Measurements from ENCODE around the gene OR52E4.

DNA sequence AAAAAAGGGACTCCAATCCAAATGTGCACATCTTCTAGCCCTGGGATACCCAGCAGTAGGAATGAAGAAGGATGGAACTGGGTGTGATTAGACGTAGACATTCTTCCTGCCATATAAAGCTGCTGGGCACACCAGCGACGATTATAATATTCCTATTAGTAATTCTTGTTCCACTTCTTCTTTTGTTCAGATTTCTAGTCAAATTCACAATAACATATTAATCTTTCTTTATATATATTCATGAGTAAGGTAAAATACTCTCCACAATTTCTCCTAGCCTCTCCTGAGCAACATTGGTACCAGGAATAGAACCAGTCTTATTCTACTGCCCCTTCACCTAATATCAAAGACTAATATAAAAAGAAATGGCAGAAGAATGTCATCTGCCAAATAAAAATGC, 22.8 kb upstream of the OR52E4 start, which contains the start of gene OR52E8:
- no peak for TF ChIP-seq CTCF (IDR thresholded peaks at IDR 0.05; ENCODE audit: low read depth, low read length, missing input control)
- TF ChIP-seq JUND (IDR thresholded peaks at IDR 0.05), result no peak
- TF ChIP-seq, protein P1, sequence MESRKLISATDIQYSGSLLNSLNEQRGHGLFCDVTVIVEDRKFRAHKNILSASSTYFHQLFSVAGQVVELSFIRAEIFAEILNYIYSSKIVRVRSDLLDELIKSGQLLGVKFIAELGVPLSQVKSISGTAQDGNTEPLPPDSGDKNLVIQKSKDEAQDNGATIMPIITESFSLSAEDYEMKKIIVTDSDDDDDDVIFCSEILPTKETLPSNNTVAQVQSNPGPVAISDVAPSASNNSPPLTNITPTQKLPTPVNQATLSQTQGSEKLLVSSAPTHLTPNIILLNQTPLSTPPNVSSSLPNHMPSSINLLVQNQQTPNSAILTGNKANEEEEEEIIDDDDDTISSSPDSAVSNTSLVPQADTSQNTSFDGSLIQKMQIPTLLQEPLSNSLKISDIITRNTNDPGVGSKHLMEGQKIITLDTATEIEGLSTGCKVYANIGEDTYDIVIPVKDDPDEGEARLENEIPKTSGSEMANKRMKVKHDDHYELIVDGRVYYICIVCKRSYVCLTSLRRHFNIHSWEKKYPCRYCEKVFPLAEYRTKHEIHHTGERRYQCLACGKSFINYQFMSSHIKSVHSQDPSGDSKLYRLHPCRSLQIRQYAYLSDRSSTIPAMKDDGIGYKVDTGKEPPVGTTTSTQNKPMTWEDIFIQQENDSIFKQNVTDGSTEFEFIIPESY (IDR thresholded peaks at IDR 0.05), result no peak
- no peak for TF ChIP-seq REST (IDR thresholded peaks at IDR 0.05)
- no peak for TF ChIP-seq GABPA (IDR thresholded peaks at IDR 0.05 in 1 of 2, conservative IDR thresholded peaks at IDR 0.05 in 1 of 2)
- TF ChIP-seq EGR1 (IDR thresholded peaks at IDR 0.05; ENCODE audit: low read depth in 2 of 2), result no peak
- TF ChIP-seq NR2F2 (IDR thresholded peaks at IDR 0.05), result no peak
- no peak for TF ChIP-seq TAF1 (conservative IDR thresholded peaks at IDR 0.05)
- no peak for TF ChIP-seq ATF3 (IDR thresholded peaks at IDR 0.05)
- TF ChIP-seq SP1 (IDR thresholded peaks at IDR 0.05), result no peak
- TF ChIP-seq RAD21 (IDR thresholded peaks at IDR 0.05), result no peak

Measured in liver (tissue), 3 donors.